ENCODE measurements around the gene LRRFIP2. TPM values are rescaled to one million over a fixed set of nuclear protein-coding genes. Genes with fewer than 3 reads are reported as not detected.
"Not testable (repeated sequence)": the region's sequence is repeated elsewhere in the genome, so short reads cannot be mapped to it uniquely, and the experiment has no call there.

LRRFIP2 gene
- total RNA-seq, 1 experiment from 2014 or later: 40.2 TPM

GRCh38 chr3:37149257-37149656, 25.1 kb downstream of the LRRFIP2 start:
- Histone ChIP-seq H3K4me3 (ENCODE audit: low read depth, low read length, poor library complexity, severe bottlenecking) (no peak overlapping the region), H3K9me3 (ENCODE audit: low read depth, low read length, poor library complexity, severe bottlenecking) (no peaks in the 10 kb centered on the region), H3K27ac (ENCODE audit: low read depth, low read length, poor library complexity, severe bottlenecking) (no peak overlapping the region), H3K4me1 (ENCODE audit: insufficient read depth, low read length, poor library complexity, severe bottlenecking) (no peaks in the 10 kb centered on the region), H3K36me3 (ENCODE audit: insufficient read depth, low read length, poor library complexity, severe bottlenecking) (peaks cover 14% of the 10 kb centered on the region), H3K27me3 (replicated peaks; ENCODE audit: insufficient read depth, low read depth, low read length, poor library complexity) (no peaks in the 10 kb centered on the region)
- POLR2A ChIA-PET (ENCODE audit: low non-redundant PET): no interaction called here
- intact Hi-C loops (cut with micrococcal nuclease; ENCODE audit: unreplicated experiment): no loop called here
- TF ChIP-seq EZH2 (IDR thresholded peaks at IDR 0.05; ENCODE audit: borderline replicate concordance, low read depth, low read length, poor library complexity, severe bottlenecking) (no peak), CTCF (conservative IDR thresholded peaks at IDR 0.05; ENCODE audit: low read depth, low read length) (no peak)
- no TSS peak for BruUV-seq (replicated peaks)
- no peak for DNase-seq (ENCODE audit: low spot score)
- CTCF ChIA-PET: no interaction called here

- Histone ChIP-seq H3K36me3 (ENCODE audit: insufficient read depth, low read length, poor library complexity, severe bottlenecking) (peaks cover 14% of the 10 kb centered on the region), H3K27ac (ENCODE audit: low read depth, low read length, poor library complexity, severe bottlenecking) (no peak overlapping the region), H3K27me3 (replicated peaks; ENCODE audit: insufficient read depth, low read depth, low read length, poor library complexity) (no peaks in the 10 kb centered on the region), H3K9me3 (ENCODE audit: low read depth, low read length, poor library complexity, severe bottlenecking) (no peaks in the 10 kb centered on the region), H3K4me3 (ENCODE audit: low read depth, low read length, poor library complexity, severe bottlenecking) (no peak overlapping the region), H3K4me1 (ENCODE audit: insufficient read depth, low read length, poor library complexity, severe bottlenecking) (no peaks in the 10 kb centered on the region)
- intact Hi-C loops (cut with micrococcal nuclease; ENCODE audit: unreplicated experiment): no loop called here
- TF ChIP-seq CTCF (conservative IDR thresholded peaks at IDR 0.05; ENCODE audit: low read depth, low read length): no peak
- TF ChIP-seq EZH2 (IDR thresholded peaks at IDR 0.05; ENCODE audit: borderline replicate concordance, low read depth, low read length, poor library complexity, severe bottlenecking): no peak
- no peak for DNase-seq (ENCODE audit: low spot score)
- no TSS peak for BruUV-seq (replicated peaks)
- POLR2A ChIA-PET (ENCODE audit: low non-redundant PET): no interaction called here
- CTCF ChIA-PET: no interaction called here
These were observed 26.2 kb downstream of the LRRFIP2 start for GRCh38 chr3:37148208-37148607.

GRCh38 chr3:37147666-37148065, 26.7 kb downstream of the LRRFIP2 start:
- no TSS peak for BruUV-seq (replicated peaks)
- no peak for TF ChIP-seq EZH2 (IDR thresholded peaks at IDR 0.05; ENCODE audit: borderline replicate concordance, low read depth, low read length, poor library complexity, severe bottlenecking)
- TF ChIP-seq CTCF (conservative IDR thresholded peaks at IDR 0.05; ENCODE audit: low read depth, low read length): no peak
- CTCF ChIA-PET: no interaction called here

GRCh38 chr3:37146927-37147326, 27.5 kb downstream of the LRRFIP2 start:
- BruUV-seq (replicated peaks); H3K27ac ChIP-seq (ENCODE audit: low read depth, low read length, poor library complexity, severe bottlenecking); DNase-seq (ENCODE audit: low spot score); H3K4me3 ChIP-seq (ENCODE audit: low read depth, low read length, poor library complexity, severe bottlenecking); H3K9me3 ChIP-seq (ENCODE audit: low read depth, low read length, poor library complexity, severe bottlenecking); H3K27me3 ChIP-seq (replicated peaks; ENCODE audit: insufficient read depth, low read depth, low read length, poor library complexity); CTCF ChIA-PET; H3K4me1 ChIP-seq (ENCODE audit: insufficient read depth, low read length, poor library complexity, severe bottlenecking); intact Hi-C loops (cut with micrococcal nuclease; ENCODE audit: unreplicated experiment): not testable (repeated sequence)
- H3K36me3 ChIP-seq (ENCODE audit: insufficient read depth, low read length, poor library complexity, severe bottlenecking): peaks cover 14% of the 10 kb centered on the region
- POLR2A ChIA-PET (ENCODE audit: low non-redundant PET): interaction anchor here (0.6 kb wide), 1 partner anchor 212 kb away, joined by 3 read pairs; no protein-coding TSS in a partner anchor

More at GRCh38 chr3:37147666-37148065, 26.7 kb downstream of the LRRFIP2 start:
- Histone ChIP-seq H3K36me3 (ENCODE audit: insufficient read depth, low read length, poor library complexity, severe bottlenecking) (peaks cover 14% of the 10 kb centered on the region), H3K4me1 (ENCODE audit: insufficient read depth, low read length, poor library complexity, severe bottlenecking) (no peaks in the 10 kb centered on the region), H3K27me3 (replicated peaks; ENCODE audit: insufficient read depth, low read depth, low read length, poor library complexity) (no peaks in the 10 kb centered on the region), H3K27ac (ENCODE audit: low read depth, low read length, poor library complexity, severe bottlenecking) (no peak overlapping the region), H3K4me3 (ENCODE audit: low read depth, low read length, poor library complexity, severe bottlenecking) (no peak overlapping the region), H3K9me3 (ENCODE audit: low read depth, low read length, poor library complexity, severe bottlenecking) (no peaks in the 10 kb centered on the region)
- intact Hi-C loops (cut with micrococcal nuclease; ENCODE audit: unreplicated experiment): no loop called here
- POLR2A ChIA-PET (ENCODE audit: low non-redundant PET): no interaction called here
- DNase-seq (ENCODE audit: low spot score): no peak
